ENCODE data around the gene PGGHG. TPM values are rescaled to one million over a fixed set of nuclear protein-coding genes. Genes with fewer than 3 reads are reported as not detected.

PGGHG gene
- total and polyA plus RNA-seq, 4 donors, result 21.6 to 145 (median 87.9) TPM

DNA sequence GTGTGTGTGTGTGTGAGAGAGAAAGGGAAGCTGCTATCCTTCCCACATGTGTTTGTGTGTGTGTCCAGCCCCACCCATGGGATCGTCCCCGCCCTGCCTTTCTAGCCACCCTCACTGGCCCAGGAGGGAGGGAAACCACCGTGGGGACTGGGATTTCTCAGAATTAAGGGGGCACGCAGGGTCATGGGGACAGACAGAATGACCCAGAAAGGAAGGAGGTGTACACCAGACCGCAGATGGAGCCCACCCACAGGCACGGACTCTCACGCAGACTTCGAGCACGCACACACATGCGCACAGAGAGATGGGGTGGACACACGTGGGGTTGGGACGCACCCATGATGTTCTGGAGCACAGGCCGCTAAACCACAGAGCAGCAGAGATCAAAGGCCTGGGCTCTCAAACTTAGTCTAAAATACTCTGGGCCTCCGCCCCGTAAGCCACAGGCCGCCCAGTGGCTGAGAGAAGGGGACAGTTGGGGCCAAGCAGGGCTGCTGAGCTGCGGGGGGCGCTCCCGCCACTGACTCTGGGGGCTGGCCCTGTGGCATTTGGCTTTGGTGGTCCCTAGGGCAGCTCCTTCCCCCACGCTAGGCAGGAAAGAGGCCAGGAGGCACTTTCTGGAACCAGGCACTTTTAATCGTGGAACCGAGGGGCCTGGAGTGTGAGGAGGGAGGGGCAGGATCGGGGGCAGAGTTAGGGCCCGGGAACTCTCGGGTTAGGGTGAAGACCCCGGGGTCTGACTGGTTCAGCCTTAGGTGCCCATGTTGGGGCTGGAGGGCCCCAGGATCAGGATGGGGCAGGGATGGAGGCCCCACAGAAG lies 8.9 kb downstream of the PGGHG start:
- 46 to 75% methylated on average over 25 to 26 of the region's 26 CpGs for WGBS, 2 donors
- Histone ChIP-seq H3K27me3 (ENCODE audit: control insufficient read depth in 3 of 3, insufficient read depth in 3 of 3, low read length in 2 of 3) (peaks cover 0 to 8% (median 6%) of the 10 kb centered on the region in 3 donors), H3K4me3 (no peak overlapping the region), H3K9me3 (ENCODE audit: control insufficient read depth in 4 of 4, insufficient read depth in 3 of 4, low read length in 3 of 4) (no peaks in the 10 kb centered on the region), H3K9ac (ENCODE audit: insufficient read depth in 1 of 2, low read length in 2 of 2) (no peak overlapping the region), H3K4me1 (ENCODE audit: control insufficient read depth in 5 of 5, insufficient read depth in 5 of 5, low read length in 5 of 5) (peaks cover 0 to 4% (median 0%) of the 10 kb centered on the region in 5 donors), H3K36me3 (ENCODE audit: control insufficient read depth in 4 of 4, insufficient read depth in 4 of 4, low read length in 4 of 4) (peaks cover 0 to 14% (median 0%) of the 10 kb centered on the region in 4 donors), H3K27ac (ENCODE audit: low read depth in 1 of 2, low read length in 1 of 2) (no peak overlapping the region)
- ATAC-seq (ENCODE audit: insufficient read depth, low FRiP score), result no peak
- DNase-seq, result no peak
- TF ChIP-seq, protein P1, sequence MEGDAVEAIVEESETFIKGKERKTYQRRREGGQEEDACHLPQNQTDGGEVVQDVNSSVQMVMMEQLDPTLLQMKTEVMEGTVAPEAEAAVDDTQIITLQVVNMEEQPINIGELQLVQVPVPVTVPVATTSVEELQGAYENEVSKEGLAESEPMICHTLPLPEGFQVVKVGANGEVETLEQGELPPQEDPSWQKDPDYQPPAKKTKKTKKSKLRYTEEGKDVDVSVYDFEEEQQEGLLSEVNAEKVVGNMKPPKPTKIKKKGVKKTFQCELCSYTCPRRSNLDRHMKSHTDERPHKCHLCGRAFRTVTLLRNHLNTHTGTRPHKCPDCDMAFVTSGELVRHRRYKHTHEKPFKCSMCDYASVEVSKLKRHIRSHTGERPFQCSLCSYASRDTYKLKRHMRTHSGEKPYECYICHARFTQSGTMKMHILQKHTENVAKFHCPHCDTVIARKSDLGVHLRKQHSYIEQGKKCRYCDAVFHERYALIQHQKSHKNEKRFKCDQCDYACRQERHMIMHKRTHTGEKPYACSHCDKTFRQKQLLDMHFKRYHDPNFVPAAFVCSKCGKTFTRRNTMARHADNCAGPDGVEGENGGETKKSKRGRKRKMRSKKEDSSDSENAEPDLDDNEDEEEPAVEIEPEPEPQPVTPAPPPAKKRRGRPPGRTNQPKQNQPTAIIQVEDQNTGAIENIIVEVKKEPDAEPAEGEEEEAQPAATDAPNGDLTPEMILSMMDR (IDR thresholded peaks at IDR 0.05; ENCODE audit: control extremely low read depth, extremely low read depth), result no peak

DNA sequence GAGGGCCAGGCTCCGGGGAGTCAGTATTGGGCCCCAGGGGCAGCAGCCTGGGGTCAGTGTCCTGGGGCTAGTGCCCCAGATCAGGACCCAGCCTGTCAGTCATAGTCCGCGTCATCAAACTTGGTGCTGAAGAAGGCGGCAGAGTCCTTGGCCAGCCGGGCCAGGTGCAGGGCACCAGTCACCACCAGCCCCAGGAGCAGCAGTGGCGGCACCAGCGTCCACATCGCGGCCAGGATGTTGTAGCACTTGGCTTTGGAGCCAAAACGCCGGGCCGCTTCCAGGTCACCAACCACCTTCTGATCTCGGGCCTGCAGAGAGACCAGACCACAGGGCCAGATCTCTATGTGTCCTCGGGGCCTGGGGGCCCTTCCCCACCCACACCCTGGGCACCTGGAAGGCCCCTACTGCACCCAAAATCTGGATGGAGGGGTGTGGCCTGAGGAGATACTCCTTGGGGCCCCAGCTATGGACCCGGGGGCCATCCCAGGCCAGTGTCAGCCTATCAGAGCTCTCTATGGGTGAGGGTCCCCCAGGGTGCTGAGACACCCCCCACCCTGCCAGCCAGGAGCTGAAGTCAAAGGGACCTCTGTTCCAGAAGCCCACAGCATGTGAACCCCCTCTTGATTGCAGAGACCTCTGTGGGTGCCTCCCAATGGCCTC lies 9.6 kb downstream of the PGGHG start:
- no peak for ATAC-seq (ENCODE audit: insufficient read depth, low FRiP score)
- 65 to 77% methylated on average over 15 of the region's 15 CpGs for whole genome bisulfite sequencing, 2 donors
- TF ChIP-seq, protein P1 (IDR thresholded peaks at IDR 0.05; ENCODE audit: control extremely low read depth, extremely low read depth), result no peak

DNA sequence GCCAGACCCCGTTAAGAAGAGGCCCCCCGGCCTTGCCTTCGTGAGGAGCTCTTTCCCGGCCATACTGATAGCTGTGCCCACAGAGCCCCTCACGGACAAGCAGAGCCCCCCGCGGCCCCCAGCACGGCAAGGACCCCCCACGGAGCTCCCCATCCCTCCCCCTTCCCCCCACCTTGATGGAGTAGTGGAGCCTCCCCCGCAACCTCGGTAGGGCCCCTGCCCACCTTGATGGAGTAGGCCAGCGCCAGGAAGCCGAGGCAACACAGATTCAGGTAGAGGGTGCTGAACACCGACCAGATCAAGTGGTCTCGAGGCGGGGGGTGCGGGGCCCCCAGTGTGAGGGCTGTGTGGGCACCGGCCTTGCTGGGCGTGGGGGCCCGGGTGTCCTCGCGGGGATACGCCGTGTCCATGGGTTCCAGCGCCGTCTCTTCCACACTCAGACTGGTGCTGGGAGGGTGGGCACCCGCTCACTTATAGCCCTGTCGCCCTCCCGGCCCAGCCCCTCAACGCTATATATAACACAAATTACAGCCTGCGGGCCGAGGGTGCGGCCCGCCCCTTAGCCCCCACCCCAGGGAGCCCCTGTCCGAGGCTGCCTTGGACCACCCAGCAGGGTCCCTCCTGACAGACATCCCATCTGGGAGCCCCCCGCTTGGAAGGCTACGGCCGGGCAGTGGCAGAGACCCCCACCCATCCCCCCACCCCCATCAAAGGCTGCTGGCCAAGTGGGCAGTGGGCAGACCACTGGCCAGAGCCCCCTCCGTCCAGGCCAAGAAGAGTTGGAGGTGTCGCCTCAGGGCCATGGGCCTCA lies 10.4 kb downstream of the PGGHG start, which contains the start of gene IFITM5:
IFITM5 (minus strand) TSS at position 446 of the 811 bp plus-strand sequence; CDS start at position 410, 36 bp downstream.
- Histone ChIP-seq H3K9ac (ENCODE audit: insufficient read depth in 1 of 2, low read length in 2 of 2) (no peak within 1 kb of the TSS), H3K4me3 (no peak within 1 kb of the TSS), H3K4me1 (ENCODE audit: control insufficient read depth in 5 of 5, insufficient read depth in 5 of 5, low read length in 5 of 5) (peaks cover 0 to 4% (median 0%) of the 10 kb centered on the region in 5 donors), H3K27me3 (ENCODE audit: control insufficient read depth in 3 of 3, insufficient read depth in 3 of 3, low read length in 2 of 3) (peaks cover 0 to 8% (median 6%) of the 10 kb centered on the region in 3 donors), H3K9me3 (ENCODE audit: control insufficient read depth in 4 of 4, insufficient read depth in 3 of 4, low read length in 3 of 4) (no peaks in the 10 kb centered on the region), H3K36me3 (ENCODE audit: control insufficient read depth in 4 of 4, insufficient read depth in 4 of 4, low read length in 4 of 4) (peaks cover 0 to 5% (median 0%) of the 10 kb centered on the region in 4 donors), H3K27ac (ENCODE audit: low read depth in 1 of 2, low read length in 1 of 2) (no peak within 1 kb of the TSS)
- ATAC-seq (ENCODE audit: insufficient read depth, low FRiP score), result no peak
- TF ChIP-seq, protein P1 (IDR thresholded peaks at IDR 0.05; ENCODE audit: control extremely low read depth, extremely low read depth), result no peak
- DNase-seq, result no peak
- WGBS, 2 donors, result 61 to 75% methylated on average over 40 of the region's 40 CpGs

More for the DNA sequence above, 9.6 kb downstream of the PGGHG start:
- Histone ChIP-seq H3K36me3 (ENCODE audit: control insufficient read depth in 4 of 4, insufficient read depth in 4 of 4, low read length in 4 of 4) (peaks cover 0 to 11% (median 0%) of the 10 kb centered on the region in 4 donors), H3K27ac (ENCODE audit: low read depth in 1 of 2, low read length in 1 of 2) (no peak overlapping the region), H3K4me1 (ENCODE audit: control insufficient read depth in 5 of 5, insufficient read depth in 5 of 5, low read length in 5 of 5) (peaks cover 0 to 4% (median 0%) of the 10 kb centered on the region in 5 donors), H3K9ac (ENCODE audit: insufficient read depth in 1 of 2, low read length in 2 of 2) (no peak overlapping the region), H3K27me3 (ENCODE audit: control insufficient read depth in 3 of 3, insufficient read depth in 3 of 3, low read length in 2 of 3) (peaks cover 0 to 8% (median 6%) of the 10 kb centered on the region in 3 donors), H3K4me3 (no peak overlapping the region), H3K9me3 (ENCODE audit: control insufficient read depth in 4 of 4, insufficient read depth in 3 of 4, low read length in 3 of 4) (no peaks in the 10 kb centered on the region)
- no peak for DNase-seq

All from lung (tissue), 12 donors.